Ascending aorta (tissue), 2 donors: ENCODE results near the gene AXIN2. TPM values are rescaled to one million over a fixed set of nuclear protein-coding genes. Genes with fewer than 3 reads are reported as not detected.

ENCODE experiments used
- DNase-seq, 2 donors: peaks; one replicate each; pipeline ENCODE4 v3.0.0-alpha.2; 2019; ENCODE audit warnings: low spot score in 2 of 2
- H3K27ac ChIP-seq, 2 donors: fragments of 200-600 bp; sonication (generic); one replicate each; pipeline ENCODE4 v1.5.1; 2016 to 2017; ENCODE audit warnings: mild to moderate bottlenecking in 1 of 2
- H3K27me3 ChIP-seq: fragments of 200-600 bp; sonication (generic); one replicate; pipeline ENCODE4 v1.5.1; 2017
- H3K36me3 ChIP-seq, 2 donors: fragments of 200-600 bp; sonication (generic); one replicate each; pipeline ENCODE4 v1.5.1; 2016
- H3K4me1 ChIP-seq, 2 donors: fragments of 200-600 bp; sonication (generic); one replicate each; pipeline ENCODE4 v1.5.1; 2016 to 2017; ENCODE audit warnings: mild to moderate bottlenecking in 1 of 2
- H3K4me3 ChIP-seq, 2 donors: fragments of 200-600 bp; sonication (generic); one replicate each; pipeline ENCODE4 v1.5.1; 2016 to 2017; ENCODE audit warnings: mild to moderate bottlenecking in 1 of 2
- H3K9me3 ChIP-seq, 2 donors: fragments of 200-600 bp; sonication (generic); one replicate each; pipeline ENCODE4 v1.5.1; 2016
- intact Hi-C: fragments of 100-400 bp; cut with DNase I; formaldehyde crosslinking; loops from one replicate; pipeline ENCODE4 v1.15.1; 2023
- total RNA-seq: library from RNA; depleted of rRNA; stranded (reverse); fragments of >200 nt; gene quantifications from one replicate; pipeline ENCODE4 v1.1.0, GENCODE V29; 2016
- TF ChIP-seq, protein P1 (sequence below), 3 experiments: fragments of 200-600 bp in 2 of 3; fragments of 450-650 bp in 1 of 3; sonication (generic) in 2 of 3; IDR thresholded peaks; one replicate each; pipeline ENCODE4 v1.5.1; 2016 to 2019; ENCODE audit warnings: antibody characterized with exemption in 3 of 3, mild to moderate bottlenecking in 1 of 3, moderate library complexity in 1 of 3

AXIN2 gene
- total RNA-seq, 1 donor from 2014 or later = 27.5 TPM

DNA sequence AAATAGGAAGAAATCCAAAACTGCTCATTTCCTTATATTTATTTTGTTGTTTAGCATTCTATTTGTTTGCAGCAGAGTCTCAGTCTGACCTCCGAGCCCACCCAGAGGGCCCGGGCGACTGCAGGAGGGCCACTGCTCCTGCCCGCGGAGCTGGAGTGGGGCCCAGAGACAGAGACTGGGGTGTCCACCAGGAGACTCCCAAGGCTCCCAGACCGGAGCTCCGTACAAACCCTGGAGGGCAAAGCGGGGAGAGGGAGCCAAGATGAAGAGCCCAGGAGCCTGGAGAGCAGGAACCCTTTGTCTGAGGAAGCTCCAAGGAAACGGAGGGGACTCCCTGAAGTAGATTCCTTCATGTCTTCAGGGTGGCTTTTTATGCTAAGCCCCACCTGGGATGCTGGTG lies 57.9 kb downstream of the AXIN2 start:
- intact Hi-C loops = no loop called here
- TF ChIP-seq, protein P1, sequence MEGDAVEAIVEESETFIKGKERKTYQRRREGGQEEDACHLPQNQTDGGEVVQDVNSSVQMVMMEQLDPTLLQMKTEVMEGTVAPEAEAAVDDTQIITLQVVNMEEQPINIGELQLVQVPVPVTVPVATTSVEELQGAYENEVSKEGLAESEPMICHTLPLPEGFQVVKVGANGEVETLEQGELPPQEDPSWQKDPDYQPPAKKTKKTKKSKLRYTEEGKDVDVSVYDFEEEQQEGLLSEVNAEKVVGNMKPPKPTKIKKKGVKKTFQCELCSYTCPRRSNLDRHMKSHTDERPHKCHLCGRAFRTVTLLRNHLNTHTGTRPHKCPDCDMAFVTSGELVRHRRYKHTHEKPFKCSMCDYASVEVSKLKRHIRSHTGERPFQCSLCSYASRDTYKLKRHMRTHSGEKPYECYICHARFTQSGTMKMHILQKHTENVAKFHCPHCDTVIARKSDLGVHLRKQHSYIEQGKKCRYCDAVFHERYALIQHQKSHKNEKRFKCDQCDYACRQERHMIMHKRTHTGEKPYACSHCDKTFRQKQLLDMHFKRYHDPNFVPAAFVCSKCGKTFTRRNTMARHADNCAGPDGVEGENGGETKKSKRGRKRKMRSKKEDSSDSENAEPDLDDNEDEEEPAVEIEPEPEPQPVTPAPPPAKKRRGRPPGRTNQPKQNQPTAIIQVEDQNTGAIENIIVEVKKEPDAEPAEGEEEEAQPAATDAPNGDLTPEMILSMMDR (IDR thresholded peaks at IDR 0.05) = no peak
- Histone ChIP-seq H3K36me3 (no peaks in the 10 kb centered on the region), H3K9me3 (no peaks in the 10 kb centered on the region), H3K27me3 (no peaks in the 10 kb centered on the region), H3K27ac (no peak overlapping the region), H3K4me1 (no peaks in the 10 kb centered on the region), H3K4me3 (no peak overlapping the region)
- peak in 1 of 2 donors; percentile 31 for DNase-seq

DNA sequence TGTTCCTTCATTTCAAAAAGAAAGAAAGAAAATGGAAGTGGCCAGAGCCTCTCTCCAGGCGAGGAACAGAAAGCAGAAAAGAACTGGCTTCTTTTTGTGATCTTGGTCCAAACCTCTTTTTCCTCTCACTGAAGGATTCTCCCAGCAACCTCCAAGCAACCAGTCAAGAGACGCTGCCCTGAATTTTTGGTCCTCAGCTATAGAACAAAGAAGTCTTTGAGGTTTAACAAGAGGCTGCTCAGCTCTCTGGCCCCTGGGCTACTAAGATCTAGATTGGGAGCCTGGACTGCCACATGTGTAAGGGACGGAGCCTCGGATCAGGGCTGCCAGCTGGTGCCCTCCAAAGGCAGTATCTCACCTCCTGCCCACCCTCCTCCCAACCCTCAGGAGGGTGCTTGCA lies 62.6 kb downstream of the AXIN2 start:
- intact Hi-C loops = no loop called here
- no peak overlapping the region for H3K27ac ChIP-seq

DNA sequence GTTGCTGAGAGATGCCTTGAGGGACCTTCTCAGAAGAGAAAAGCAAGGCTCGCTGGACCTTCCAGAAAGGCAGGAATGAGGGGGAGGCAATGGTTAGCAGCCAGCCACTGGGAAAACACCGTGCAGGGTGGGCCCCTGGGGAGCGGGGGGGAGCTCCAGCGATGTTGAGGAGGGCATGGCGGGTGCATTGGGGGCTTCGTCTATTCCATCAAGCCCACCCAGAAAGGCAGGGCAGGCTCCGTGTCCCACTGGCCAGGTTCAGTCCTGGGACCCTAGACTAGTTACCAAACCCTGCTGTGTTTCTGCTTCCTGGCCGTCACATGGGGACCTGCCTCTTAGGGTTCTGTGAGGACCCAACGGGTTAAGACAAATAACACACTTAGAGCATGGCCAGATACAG lies 64.6 kb downstream of the AXIN2 start:
- intact Hi-C loops = no loop called here

More for the DNA sequence above, 62.6 kb downstream of the AXIN2 start:
- Histone ChIP-seq H3K4me1 (no peaks in the 10 kb centered on the region), H3K36me3 (no peaks in the 10 kb centered on the region), H3K27me3 (no peaks in the 10 kb centered on the region), H3K4me3 (no peak overlapping the region), H3K9me3 (no peaks in the 10 kb centered on the region)
- TF ChIP-seq, protein P1 (IDR thresholded peaks at IDR 0.05) = no peak
- peak in 1 of 2 donors; percentile 46 for DNase-seq

DNA sequence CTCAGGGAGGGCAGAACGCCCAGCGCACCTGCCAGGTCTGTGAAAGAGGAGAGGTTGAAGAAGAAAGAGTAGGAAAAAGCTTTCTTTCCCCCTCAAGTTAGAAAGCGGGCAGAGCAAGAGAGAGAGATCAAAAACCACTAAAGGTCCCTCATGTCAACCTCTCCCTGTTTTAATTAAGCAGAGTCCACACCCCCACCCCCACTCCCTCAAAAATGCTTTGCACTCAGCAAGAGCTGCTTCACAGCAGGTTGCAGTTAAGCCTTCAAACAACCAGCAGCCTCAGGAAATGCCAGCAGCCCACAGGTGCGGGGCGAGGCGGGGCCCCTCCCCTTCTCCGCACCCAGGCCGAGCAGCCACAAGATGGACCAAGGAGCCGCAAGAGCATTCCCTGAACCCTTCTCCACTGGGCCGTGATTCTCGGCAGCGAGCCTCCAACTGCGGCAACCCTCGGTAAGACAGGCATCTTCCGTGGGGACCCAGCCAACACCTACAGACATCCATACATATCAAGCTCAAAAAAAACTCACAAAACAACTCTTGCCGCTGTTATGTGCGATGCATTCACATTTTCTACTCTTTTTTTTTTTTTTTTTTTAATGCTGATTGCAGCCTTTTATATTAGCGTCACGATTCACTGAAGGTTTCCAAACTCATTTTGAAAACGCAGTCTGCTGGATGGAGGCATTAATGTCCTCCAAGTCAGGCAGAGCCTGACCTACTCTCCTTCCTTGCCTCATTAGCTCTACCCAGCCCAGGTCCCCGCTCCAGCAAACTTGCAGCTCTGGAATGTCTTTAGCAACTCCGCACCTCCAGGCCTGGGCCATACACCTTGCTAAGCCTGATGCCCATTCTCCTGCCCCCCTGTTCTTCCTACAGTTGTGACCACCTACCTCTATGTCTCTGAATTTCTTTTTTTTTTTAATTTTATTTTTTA lies 66.1 kb downstream of the AXIN2 start:
- Histone ChIP-seq H3K4me1 (no peaks in the 10 kb centered on the region), H3K36me3 (no peaks in the 10 kb centered on the region), H3K27me3 (no peaks in the 10 kb centered on the region), H3K9me3 (no peaks in the 10 kb centered on the region), H3K4me3 (no peak overlapping the region), H3K27ac (no peak overlapping the region)
- intact Hi-C loops = no loop called here
- peak in 1 of 2 donors; percentile 56 for DNase-seq
- TF ChIP-seq, protein P1 (IDR thresholded peaks at IDR 0.05) = no peak

More for the DNA sequence above, 64.6 kb downstream of the AXIN2 start:
- TF ChIP-seq, protein P1 (IDR thresholded peaks at IDR 0.05) = no peak
- Histone ChIP-seq H3K4me3 (no peak overlapping the region), H3K9me3 (no peaks in the 10 kb centered on the region), H3K4me1 (no peaks in the 10 kb centered on the region), H3K36me3 (no peaks in the 10 kb centered on the region), H3K27me3 (no peaks in the 10 kb centered on the region), H3K27ac (no peak overlapping the region)
- peak in 1 of 2 donors; percentile 45 for DNase-seq

DNA sequence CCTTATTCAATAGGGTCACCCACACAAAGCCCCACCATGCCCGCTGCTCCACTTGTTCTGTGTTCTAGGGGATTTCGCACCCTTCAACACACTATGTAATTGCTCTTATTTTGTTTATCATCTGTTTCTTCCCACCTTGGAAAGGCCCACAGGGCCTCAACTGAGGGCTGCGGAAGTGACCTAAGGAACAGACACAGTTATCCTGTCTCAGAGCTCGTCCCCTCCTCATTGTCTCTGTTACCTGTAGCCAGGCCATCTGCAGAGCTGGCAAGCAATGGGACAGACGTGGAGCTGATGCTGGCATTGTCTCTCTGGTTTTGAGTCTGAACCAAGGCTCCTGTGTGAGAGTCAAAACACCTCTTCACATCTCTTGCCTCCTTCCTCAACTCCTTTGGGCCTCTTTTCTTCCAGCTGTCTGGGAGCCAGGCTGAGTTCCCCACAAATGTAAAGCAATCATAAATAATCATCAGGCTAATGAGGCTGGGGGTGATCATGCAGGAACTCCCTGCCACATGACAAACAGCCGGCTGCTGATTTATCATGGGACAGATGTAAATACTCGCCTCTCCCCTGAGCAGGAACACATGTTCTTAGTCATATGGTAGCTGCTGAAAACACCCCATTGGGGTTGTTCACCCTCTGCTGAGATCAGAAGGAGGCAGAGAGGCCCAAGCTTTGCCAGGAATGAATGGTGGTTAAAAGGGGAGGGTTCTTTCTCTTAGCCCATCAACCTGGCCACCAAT lies 71.9 kb downstream of the AXIN2 start:
- intact Hi-C loops = loop anchor here (5.0 kb wide), 1 partner anchor 43 kb away; no protein-coding TSS in a partner anchor
- DNase-seq = peak in 1 of 2 donors; percentile 31

More for the DNA sequence above, 71.9 kb downstream of the AXIN2 start:
- Histone ChIP-seq H3K27me3 (no peaks in the 10 kb centered on the region), H3K4me3 (no peak overlapping the region), H3K4me1 (peaks cover 4 to 12% of the 10 kb centered on the region in 2 donors), H3K36me3 (no peaks in the 10 kb centered on the region), H3K9me3 (no peaks in the 10 kb centered on the region), H3K27ac (no peak overlapping the region)
- TF ChIP-seq, protein P1 (IDR thresholded peaks at IDR 0.05) = no peak
